Measurements from ENCODE around the gene VPS35. TPM values are rescaled to one million over a fixed set of nuclear protein-coding genes. Genes with fewer than 3 reads are reported as not detected.

Gene VPS35
- polyA plus RNA-seq, 1 donor from 2014 or later = 155 TPM

DNA sequence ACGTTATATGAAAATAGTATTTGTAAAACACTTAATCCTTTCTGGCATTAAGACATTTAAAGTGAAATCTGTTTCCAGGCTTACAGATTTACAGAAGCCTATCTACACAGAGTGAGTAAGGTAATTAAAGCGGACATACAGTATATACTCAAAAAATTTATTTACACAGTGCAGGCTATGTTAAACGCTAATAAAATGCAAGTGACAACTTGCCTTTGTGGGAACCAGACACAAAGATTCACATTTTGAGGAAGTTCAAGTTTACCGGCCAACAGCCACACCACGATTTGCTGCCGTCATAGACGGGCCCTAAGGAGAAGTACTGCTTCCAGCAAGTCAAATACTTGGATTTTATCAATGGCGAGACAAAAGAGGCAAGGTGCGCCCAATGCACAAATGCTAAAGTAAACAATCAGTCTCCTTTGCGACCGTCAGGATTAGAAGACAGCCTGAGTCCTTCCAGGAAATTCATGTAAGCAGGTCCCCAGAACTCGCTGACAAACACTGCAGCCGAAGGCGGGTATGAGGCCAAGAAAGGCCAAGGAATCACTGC lies 801 bp downstream of the VPS35 start:
- H3K9me2 ChIP-seq (ENCODE audit: insufficient read depth, low read length) = no peaks in the 10 kb centered on the region
- no peaks in the 10 kb centered on the region for H3K27me3 ChIP-seq (ENCODE audit: insufficient read depth, low read depth, low read length)
- peak overlapping the region; percentile 76 for H3K4me2 ChIP-seq (ENCODE audit: low read length)
- H3K4me3 ChIP-seq (ENCODE audit: low read length) = peak overlapping the region; percentile 77
- H3K79me2 ChIP-seq (replicated peaks; ENCODE audit: insufficient read depth, low read length) = peaks cover 66% of the 10 kb centered on the region
- H3K27ac ChIP-seq (ENCODE audit: low read length) = peak overlapping the region; percentile 90
- no peaks in the 10 kb centered on the region for H3K36me3 ChIP-seq (ENCODE audit: insufficient read depth, low read length)
- no peak for TF ChIP-seq TAF1 (IDR thresholded peaks at IDR 0.05; ENCODE audit: low read depth)
- H3F3A ChIP-seq (ENCODE audit: insufficient read depth, low read length, poor library complexity, severe bottlenecking) = no peaks in the 10 kb centered on the region
- H3K9ac ChIP-seq (ENCODE audit: low read length) = peak overlapping the region; percentile 92
- no peaks in the 10 kb centered on the region for H4K20me1 ChIP-seq (ENCODE audit: insufficient read depth)
- H3K9me3 ChIP-seq (ENCODE audit: low read length) = no peaks in the 10 kb centered on the region
- peak overlapping the region; percentile 92 for H2AFZ ChIP-seq (ENCODE audit: low read depth, low read length)

DNA sequence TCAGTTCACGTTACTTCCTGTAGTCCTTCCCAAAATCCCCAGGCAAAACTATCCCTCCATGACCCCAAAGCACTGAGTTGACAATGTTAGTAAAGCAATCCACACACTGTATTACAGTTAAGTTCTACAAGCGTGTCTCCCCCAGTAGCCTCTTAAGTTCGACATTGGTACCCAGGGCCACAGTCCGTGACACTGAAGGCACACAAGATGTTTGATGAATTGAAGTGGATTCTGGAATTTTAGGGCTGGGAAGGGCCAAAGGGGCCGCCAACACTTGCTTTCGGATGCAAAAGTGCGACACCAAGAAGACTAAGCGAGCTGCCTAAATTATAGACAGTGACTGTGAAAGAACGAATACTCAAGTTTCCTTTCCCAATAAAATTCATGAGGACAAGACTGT lies 1.5 kb downstream of the VPS35 start:
- Histone ChIP-seq H3K9ac (ENCODE audit: low read length) (peak overlapping the region; percentile 92), H3K4me3 (ENCODE audit: low read length) (peak overlapping the region; percentile 77)

More for the DNA sequence above, 1.5 kb downstream of the VPS35 start:
- no peaks in the 10 kb centered on the region for H3K9me2 ChIP-seq (ENCODE audit: insufficient read depth, low read length)
- no peaks in the 10 kb centered on the region for H4K20me1 ChIP-seq (ENCODE audit: insufficient read depth)
- H3F3A ChIP-seq (ENCODE audit: insufficient read depth, low read length, poor library complexity, severe bottlenecking) = no peaks in the 10 kb centered on the region
- H3K4me2 ChIP-seq (ENCODE audit: low read length) = peak overlapping the region; percentile 76
- H3K36me3 ChIP-seq (ENCODE audit: insufficient read depth, low read length) = no peaks in the 10 kb centered on the region
- H3K9me3 ChIP-seq (ENCODE audit: low read length) = no peaks in the 10 kb centered on the region
- H3K27ac ChIP-seq (ENCODE audit: low read length) = peak overlapping the region; percentile 90
- no peaks in the 10 kb centered on the region for H3K27me3 ChIP-seq (ENCODE audit: insufficient read depth, low read depth, low read length)
- TF ChIP-seq EZH2 (IDR thresholded peaks at IDR 0.05; ENCODE audit: borderline replicate concordance, insufficient read depth, low read length, poor library complexity, severe bottlenecking) (no peak), MXI1 (conservative IDR thresholded peaks at IDR 0.05; ENCODE audit: poor library complexity, severe bottlenecking) (no peak), EP300 (conservative IDR thresholded peaks at IDR 0.05; ENCODE audit: poor library complexity, severe bottlenecking) (no peak), SMC3 (conservative IDR thresholded peaks at IDR 0.05; ENCODE audit: poor library complexity) (no peak), RAD21 (conservative IDR thresholded peaks at IDR 0.05) (no peak), POLR2AphosphoS5 (IDR thresholded peaks at IDR 0.05) (no peak), TAF1 (IDR thresholded peaks at IDR 0.05; ENCODE audit: low read depth) (no peak)
- TF ChIP-seq, protein P1, sequence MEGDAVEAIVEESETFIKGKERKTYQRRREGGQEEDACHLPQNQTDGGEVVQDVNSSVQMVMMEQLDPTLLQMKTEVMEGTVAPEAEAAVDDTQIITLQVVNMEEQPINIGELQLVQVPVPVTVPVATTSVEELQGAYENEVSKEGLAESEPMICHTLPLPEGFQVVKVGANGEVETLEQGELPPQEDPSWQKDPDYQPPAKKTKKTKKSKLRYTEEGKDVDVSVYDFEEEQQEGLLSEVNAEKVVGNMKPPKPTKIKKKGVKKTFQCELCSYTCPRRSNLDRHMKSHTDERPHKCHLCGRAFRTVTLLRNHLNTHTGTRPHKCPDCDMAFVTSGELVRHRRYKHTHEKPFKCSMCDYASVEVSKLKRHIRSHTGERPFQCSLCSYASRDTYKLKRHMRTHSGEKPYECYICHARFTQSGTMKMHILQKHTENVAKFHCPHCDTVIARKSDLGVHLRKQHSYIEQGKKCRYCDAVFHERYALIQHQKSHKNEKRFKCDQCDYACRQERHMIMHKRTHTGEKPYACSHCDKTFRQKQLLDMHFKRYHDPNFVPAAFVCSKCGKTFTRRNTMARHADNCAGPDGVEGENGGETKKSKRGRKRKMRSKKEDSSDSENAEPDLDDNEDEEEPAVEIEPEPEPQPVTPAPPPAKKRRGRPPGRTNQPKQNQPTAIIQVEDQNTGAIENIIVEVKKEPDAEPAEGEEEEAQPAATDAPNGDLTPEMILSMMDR (IDR thresholded peaks at IDR 0.05; ENCODE audit: poor library complexity, severe bottlenecking) = no peak
- TF ChIP-seq, protein P2, sequence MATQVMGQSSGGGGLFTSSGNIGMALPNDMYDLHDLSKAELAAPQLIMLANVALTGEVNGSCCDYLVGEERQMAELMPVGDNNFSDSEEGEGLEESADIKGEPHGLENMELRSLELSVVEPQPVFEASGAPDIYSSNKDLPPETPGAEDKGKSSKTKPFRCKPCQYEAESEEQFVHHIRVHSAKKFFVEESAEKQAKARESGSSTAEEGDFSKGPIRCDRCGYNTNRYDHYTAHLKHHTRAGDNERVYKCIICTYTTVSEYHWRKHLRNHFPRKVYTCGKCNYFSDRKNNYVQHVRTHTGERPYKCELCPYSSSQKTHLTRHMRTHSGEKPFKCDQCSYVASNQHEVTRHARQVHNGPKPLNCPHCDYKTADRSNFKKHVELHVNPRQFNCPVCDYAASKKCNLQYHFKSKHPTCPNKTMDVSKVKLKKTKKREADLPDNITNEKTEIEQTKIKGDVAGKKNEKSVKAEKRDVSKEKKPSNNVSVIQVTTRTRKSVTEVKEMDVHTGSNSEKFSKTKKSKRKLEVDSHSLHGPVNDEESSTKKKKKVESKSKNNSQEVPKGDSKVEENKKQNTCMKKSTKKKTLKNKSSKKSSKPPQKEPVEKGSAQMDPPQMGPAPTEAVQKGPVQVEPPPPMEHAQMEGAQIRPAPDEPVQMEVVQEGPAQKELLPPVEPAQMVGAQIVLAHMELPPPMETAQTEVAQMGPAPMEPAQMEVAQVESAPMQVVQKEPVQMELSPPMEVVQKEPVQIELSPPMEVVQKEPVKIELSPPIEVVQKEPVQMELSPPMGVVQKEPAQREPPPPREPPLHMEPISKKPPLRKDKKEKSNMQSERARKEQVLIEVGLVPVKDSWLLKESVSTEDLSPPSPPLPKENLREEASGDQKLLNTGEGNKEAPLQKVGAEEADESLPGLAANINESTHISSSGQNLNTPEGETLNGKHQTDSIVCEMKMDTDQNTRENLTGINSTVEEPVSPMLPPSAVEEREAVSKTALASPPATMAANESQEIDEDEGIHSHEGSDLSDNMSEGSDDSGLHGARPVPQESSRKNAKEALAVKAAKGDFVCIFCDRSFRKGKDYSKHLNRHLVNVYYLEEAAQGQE (IDR thresholded peaks at IDR 0.05; ENCODE audit: borderline replicate concordance) = no peak
- no peak overlapping the region for H2AFZ ChIP-seq (ENCODE audit: low read depth, low read length)
- peaks cover 66% of the 10 kb centered on the region for H3K79me2 ChIP-seq (replicated peaks; ENCODE audit: insufficient read depth, low read length)
